ENCODE measurements around the gene POU6F2.
"Not testable (repeated sequence)": the region's sequence is repeated elsewhere in the genome, so short reads cannot be mapped to it uniquely, and the experiment has no call there.

POU6F2 gene

GRCh38 chr7:39187130-39187529 lies 209.4 kb downstream of the POU6F2 start:
- no peak for DNase-seq (ENCODE audit: low read depth)

- no peak for DNase-seq (ENCODE audit: low read depth)
These were observed 214.8 kb downstream of the POU6F2 start for GRCh38 chr7:39192476-39192875.

- not testable (repeated sequence) for DNase-seq (ENCODE audit: low read depth)
These were observed 216.7 kb downstream of the POU6F2 start for GRCh38 chr7:39194388-39194787.

- DNase-seq (ENCODE audit: low read depth) = no peak
These were observed 218.3 kb downstream of the POU6F2 start for GRCh38 chr7:39195967-39196366.

GRCh38 chr7:39197831-39198230 lies 220.1 kb downstream of the POU6F2 start:
- DNase-seq (ENCODE audit: low read depth) = no peak

GRCh38 chr7:39198556-39198955 lies 220.8 kb downstream of the POU6F2 start:
- no peak for DNase-seq (ENCODE audit: low read depth)

GRCh38 chr7:39199006-39199405 lies 221.3 kb downstream of the POU6F2 start:
- no peak for DNase-seq (ENCODE audit: low read depth)

- no peak for DNase-seq (ENCODE audit: low read depth)
These were observed 222.2 kb downstream of the POU6F2 start for GRCh38 chr7:39199951-39200350.

GRCh38 chr7:39202041-39202440 lies 224.3 kb downstream of the POU6F2 start:
- no peak for DNase-seq (ENCODE audit: low read depth)

GRCh38 chr7:39210362-39210761 lies 232.7 kb downstream of the POU6F2 start:
- DNase-seq (ENCODE audit: low read depth) = no peak

- no peak for DNase-seq (ENCODE audit: low read depth)
These were observed 233.9 kb downstream of the POU6F2 start for GRCh38 chr7:39211581-39211980.

GRCh38 chr7:39212876-39213275 lies 235.2 kb downstream of the POU6F2 start:
- no peak for DNase-seq (ENCODE audit: low read depth)

- no peak for DNase-seq (ENCODE audit: low read depth)
These were observed 240.1 kb downstream of the POU6F2 start for GRCh38 chr7:39217783-39218182.

- no peak for DNase-seq (ENCODE audit: low read depth)
These were observed 242.2 kb downstream of the POU6F2 start for GRCh38 chr7:39219869-39220268.

GRCh38 chr7:39221901-39222300 lies 244.2 kb downstream of the POU6F2 start:
- no peak for DNase-seq (ENCODE audit: low read depth)

- DNase-seq (ENCODE audit: low read depth) = no peak
These were observed 251.2 kb downstream of the POU6F2 start for GRCh38 chr7:39228946-39229345.

GRCh38 chr7:39233851-39234529 lies 256.3 kb downstream of the POU6F2 start:
- DNase-seq (ENCODE audit: low read depth) = no peak

GRCh38 chr7:39238234-39238869 lies 260.6 kb downstream of the POU6F2 start:
- no peak for DNase-seq (ENCODE audit: low read depth)

GRCh38 chr7:39240864-39241263 lies 263.2 kb downstream of the POU6F2 start:
- no peak for DNase-seq (ENCODE audit: low read depth)

GRCh38 chr7:39247576-39247975 lies 269.9 kb downstream of the POU6F2 start:
- DNase-seq (ENCODE audit: low read depth) = no peak

- no peak for DNase-seq (ENCODE audit: low read depth)
These were observed 270.5 kb downstream of the POU6F2 start for GRCh38 chr7:39248041-39248691.

GRCh38 chr7:39248692-39249090 lies 271.0 kb downstream of the POU6F2 start:
- DNase-seq (ENCODE audit: low read depth) = no peak

- DNase-seq (ENCODE audit: low read depth) = no peak
These were observed 272.0 kb downstream of the POU6F2 start for GRCh38 chr7:39249635-39250152.
